NCI-H2107 (cell line): ENCODE data around the gene NDUFAF3.
A peak's percentile ranks its signal among the peaks of the same experiment; 100 is the strongest.

Experiments used
- DNase-seq: peaks from one replicate; lab custom pipeline; 2025; lab: John Stamatoyannopoulos, UW

The NDUFAF3 gene

GRCh38 chr3:49021813-49022687 lies at the start of gene NDUFAF3:
NDUFAF3 (plus strand) TSS chr3:49022121; CDS start chr3:49022145, 24 bp downstream.
- DNase-seq, result peak; percentile 89

GRCh38 chr3:48974076-48974864 lies 47.7 kb upstream of the NDUFAF3 start:
- no peak for DNase-seq

GRCh38 chr3:48979451-48979850 lies 42.5 kb upstream of the NDUFAF3 start:
- DNase-seq, result no peak

DNA sequence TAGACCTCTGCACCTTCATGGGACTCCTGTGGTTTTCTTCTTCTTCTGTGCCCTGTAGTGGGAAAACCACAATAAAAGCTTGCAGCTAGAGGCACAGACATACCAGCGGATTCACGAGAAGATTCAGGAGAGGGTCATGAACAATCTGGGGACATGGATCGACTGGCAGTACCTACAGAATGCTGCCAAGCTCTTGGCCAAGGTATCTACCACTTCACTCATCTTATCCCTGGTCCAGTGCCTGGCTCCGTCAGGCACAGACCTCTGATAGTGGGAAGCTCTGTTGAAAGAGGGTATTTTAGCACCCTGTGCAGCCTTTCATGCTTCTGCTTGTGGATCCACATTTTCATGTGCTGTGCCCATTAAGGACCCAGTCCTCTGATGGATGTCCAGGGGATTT lies 41.6 kb upstream of the NDUFAF3 start:
- DNase-seq, result no peak

DNA sequence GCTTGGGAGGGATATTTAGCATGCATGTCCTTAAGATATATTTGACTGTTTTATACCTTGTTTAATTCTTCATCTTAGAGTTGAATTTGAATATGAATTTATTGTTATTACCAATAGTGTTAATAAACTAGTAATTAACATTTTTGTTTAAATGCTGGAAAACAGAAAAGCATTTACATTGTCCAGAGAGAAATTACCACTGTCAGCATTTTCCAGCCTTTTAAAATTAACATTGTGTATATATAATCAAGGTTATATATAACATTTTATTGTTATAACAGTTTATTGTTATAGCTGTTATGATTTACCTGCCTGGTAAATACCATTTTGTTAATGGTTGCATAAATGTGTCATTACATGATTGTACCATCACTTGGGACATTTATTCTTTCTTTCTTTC lies 39.9 kb upstream of the NDUFAF3 start:
- no peak for DNase-seq

DNA sequence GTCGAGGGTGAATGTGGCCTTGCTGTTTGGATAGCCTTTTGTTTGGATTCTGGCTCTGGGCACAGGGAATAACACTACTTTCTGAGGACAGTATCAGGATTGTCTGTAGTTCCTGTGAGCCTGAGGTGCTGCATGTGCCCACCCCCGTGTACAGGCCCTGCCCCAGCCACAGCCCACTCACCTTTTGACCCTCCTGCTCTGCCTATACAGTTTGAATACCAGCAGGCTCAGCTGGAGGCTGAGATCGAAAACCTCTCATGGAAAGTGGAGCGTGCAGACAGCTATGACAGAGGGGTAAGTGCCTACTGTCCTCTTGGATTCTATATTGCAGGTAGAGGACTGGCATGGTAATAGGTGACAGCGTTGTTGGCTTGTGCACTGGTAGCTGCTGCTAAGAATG lies 39.2 kb upstream of the NDUFAF3 start:
- DNase-seq, result no peak

- DNase-seq, result no peak
These were observed 38.8 kb upstream of the NDUFAF3 start for GRCh38 chr3:48983096-48983495.

GRCh38 chr3:48984663-48985062 lies 37.3 kb upstream of the NDUFAF3 start:
- DNase-seq, result no peak

DNA sequence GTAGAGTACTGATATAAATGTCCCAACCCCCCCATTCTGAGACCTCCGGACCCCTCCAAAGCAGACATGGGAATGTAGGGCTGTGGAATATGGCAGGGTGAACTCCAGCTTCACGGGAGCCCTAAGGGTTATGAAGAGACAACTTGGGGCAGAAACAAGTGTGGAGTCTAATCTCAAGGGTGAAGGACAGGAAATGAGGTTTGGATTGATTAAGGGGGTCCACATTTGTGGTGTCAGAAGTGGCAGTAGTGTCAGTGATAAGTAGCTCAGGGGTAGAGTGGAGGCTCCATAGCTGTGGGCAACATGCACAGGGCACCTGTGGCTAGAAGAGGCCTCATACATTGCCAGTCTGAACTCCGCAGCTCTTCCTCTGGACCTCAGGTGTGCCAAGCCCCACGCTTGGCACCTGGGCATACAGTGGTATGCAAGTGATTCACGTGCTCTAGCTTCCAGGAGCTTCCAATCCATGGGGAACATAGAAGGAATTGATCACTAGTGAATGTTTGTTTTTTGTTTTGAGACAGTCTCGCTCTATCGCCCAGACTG lies 36.0 kb upstream of the NDUFAF3 start:
- DNase-seq, result no peak

DNA sequence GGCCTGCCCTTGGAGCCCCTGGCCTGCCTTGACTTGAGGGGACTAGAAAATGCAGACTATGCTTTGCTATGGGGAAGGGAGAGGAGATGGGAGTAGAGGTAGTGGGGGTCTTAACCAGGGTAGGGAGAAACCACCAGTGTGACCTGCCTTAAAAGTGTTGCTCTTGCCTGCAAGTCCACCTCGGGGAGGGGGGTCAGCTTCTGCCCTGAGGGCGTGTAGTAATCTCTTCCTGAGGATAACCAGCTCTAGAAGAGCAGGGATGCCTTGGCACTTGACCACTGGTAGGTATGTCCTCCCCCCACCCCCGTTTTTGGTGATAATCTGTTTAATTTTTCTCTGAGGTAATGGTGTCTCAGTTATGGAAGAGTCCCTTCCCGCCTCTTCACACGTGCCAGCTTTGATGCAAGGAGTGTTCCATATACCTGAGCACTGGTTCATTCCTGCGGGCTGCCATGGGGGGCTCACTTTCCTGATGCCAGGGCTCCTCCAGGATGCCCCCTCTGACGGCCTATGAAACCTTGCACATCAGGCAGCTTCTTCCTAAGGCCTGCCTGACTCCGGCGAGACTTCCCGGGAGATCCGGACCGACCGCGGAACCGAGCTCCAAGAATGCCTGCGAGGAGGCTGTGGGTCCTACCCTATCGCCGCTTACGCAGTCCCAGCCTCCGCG lies 32.7 kb upstream of the NDUFAF3 start:
- no peak for DNase-seq

DNA sequence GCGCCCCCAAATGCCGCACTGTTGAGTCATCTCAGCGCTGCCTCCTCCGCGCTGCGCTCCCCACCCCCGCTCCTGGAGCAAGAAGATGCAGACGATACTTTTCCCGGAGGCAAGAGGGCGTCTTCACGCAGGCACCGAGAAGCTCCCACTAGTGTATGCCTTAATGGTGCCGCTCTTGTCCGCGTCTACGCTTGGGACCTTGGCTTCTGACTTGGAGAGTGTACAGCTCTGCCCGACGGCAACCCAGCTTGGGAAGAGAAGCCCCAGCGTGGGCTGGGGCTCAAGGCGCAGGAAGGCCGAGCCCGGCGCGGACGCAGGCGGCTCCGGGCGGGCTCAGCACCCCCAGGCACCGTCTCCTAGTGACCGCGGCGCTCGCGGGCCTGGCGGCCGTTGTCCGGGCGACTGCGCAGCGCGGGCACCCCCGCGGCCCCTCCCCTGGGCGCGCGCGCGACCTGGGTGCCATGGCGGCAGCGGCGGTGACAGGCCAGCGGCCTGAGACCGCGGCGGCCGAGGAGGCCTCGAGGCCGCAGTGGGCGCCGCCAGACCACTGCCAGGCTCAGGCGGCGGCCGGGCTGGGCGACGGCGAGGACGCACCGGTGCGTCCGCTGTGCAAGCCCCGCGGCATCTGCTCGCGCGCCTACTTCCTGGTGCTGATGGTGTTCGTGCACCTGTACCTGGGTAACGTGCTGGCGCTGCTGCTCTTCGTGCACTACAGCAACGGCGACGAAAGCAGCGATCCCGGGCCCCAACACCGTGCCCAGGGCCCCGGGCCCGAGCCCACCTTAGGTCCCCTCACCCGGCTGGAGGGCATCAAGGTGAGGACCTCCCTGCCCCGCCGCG lies 31.9 kb upstream of the NDUFAF3 start, which contains the start of gene P4HTM:
Gene P4HTM, plus strand, starts transcription at position 446 of the 840 bp plus-strand sequence. Its CDS starts 16 bp downstream, at position 462.
- no peak for DNase-seq

- no peak for DNase-seq
These were observed 31.1 kb upstream of the NDUFAF3 start for GRCh38 chr3:48990636-48991469.

- DNase-seq, result no peak
These were observed 29.9 kb upstream of the NDUFAF3 start for GRCh38 chr3:48991851-48992545.

DNA sequence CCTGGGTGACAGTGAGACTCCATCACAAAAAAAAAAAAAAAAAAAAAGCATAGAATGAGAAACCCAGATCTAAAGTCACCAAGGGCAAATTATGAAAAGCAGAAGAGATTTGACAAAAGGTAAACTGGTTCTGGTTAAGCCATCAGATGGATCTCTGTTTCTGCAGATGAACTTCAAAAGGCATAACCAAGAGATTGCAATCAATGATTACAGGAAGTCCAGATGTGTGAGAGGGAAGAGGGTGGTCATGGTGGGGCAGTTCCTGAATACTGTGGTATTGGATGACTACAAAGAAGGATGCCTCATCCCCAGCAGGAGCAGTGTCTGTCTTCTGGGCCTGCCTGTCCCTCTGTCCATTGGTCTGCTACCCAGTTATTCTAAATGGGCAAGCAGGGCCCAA lies 28.1 kb upstream of the NDUFAF3 start:
- DNase-seq, result no peak

DNA sequence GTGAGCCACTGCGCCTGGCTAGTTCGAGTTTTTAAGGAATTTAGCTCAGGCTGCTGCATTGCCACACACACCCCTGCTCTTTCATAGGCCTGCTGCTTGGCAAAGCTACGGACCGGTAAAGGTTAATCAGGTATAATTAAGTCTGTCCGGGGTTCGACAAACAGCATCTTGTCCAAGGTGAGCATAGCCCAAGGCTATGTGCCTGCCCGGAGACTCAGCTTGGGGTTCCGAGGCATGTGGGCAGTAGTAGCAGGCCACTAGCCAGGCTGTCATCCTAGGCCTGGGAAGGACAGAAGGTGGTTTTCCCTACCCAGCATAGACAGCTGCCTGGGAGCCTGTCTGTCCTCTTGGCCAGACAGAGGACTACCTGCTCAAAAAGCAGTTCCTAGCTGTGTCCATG lies 25.3 kb upstream of the NDUFAF3 start:
- no peak for DNase-seq

GRCh38 chr3:48997102-48997635 lies 24.8 kb upstream of the NDUFAF3 start:
- no peak for DNase-seq

GRCh38 chr3:48997714-48998637 lies 23.9 kb upstream of the NDUFAF3 start:
- no peak for DNase-seq
